ENCODE results near the gene MRPL43.

MRPL43 gene

GRCh38 chr10:100998991-100999741 lies 11.9 kb upstream of the MRPL43 start:
- Histone ChIP-seq H3K27me3 (ENCODE audit: control insufficient read depth, insufficient read depth, low read length) (no peaks in the 10 kb centered on the region), H3K4me1 (ENCODE audit: control insufficient read depth, low read depth, low read length) (peaks cover 21% of the 10 kb centered on the region), H3K4me3 (ENCODE audit: low read length) (peak overlapping the region; percentile 78), H3K36me3 (ENCODE audit: control insufficient read depth, low read depth, low read length) (peaks cover 22% of the 10 kb centered on the region), H3K9me3 (ENCODE audit: control insufficient read depth, low read depth, low read length) (no peaks in the 10 kb centered on the region), H3K9ac (ENCODE audit: low read length) (peak overlapping the region; percentile 85), H3K27ac (ENCODE audit: low read length) (peak overlapping the region; percentile 44)

- H3K9me3 ChIP-seq (ENCODE audit: control insufficient read depth, low read depth, low read length): no peaks in the 10 kb centered on the region
- peak overlapping the region; percentile 85 for H3K9ac ChIP-seq (ENCODE audit: low read length)
- no peaks in the 10 kb centered on the region for H3K27me3 ChIP-seq (ENCODE audit: control insufficient read depth, insufficient read depth, low read length)
- H3K27ac ChIP-seq (ENCODE audit: low read length): peak overlapping the region; percentile 44
- H3K36me3 ChIP-seq (ENCODE audit: control insufficient read depth, low read depth, low read length): peaks cover 23% of the 10 kb centered on the region
- peaks cover 21% of the 10 kb centered on the region for H3K4me1 ChIP-seq (ENCODE audit: control insufficient read depth, low read depth, low read length)
- H3K4me3 ChIP-seq (ENCODE audit: low read length): peak overlapping the region; percentile 78
Measured at GRCh38 chr10:100998183-100998990, 11.1 kb upstream of the MRPL43 start.

DNA sequence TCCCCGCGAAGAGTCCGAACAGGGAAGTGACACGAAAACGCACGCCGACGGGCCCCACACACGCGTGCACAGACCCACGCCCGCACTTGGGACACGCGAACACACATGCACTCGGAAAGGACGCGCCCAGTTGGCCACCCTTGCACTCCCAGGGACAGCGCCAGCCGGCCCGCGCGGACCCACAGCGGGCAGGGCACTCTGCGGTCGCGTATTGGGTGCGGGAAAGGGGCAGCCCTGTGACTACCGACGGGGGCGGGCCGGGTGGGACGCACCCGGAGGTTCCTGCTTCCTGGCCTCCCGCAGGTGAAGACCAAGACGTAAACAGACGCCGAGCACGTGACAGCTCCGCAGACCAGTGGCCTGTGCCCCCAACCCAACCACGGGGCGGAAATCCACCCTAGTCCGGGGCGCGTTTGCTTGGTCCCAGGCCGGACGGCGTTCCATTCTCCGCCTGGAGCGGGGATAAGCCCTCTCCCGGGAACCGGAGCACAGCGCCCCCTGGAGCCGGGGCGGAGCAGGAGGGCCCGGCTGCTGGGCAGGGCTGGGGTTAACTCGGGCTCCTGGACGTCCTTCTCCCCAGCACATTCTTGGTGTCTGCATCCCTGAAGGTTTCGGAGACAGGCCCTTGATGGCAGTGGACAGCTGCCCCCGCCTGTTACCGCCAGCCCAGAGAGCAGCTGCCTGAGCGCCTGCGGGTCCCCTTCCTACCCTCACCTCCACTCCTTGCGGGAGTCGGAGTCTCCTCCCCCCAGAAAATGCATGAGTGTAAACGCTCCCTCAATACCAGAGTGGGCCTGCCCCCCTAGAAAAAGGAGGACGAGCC lies 10.3 kb upstream of the MRPL43 start:
- Histone ChIP-seq H3K9ac (ENCODE audit: low read length) (peak overlapping the region; percentile 85), H3K27me3 (ENCODE audit: control insufficient read depth, insufficient read depth, low read length) (no peaks in the 10 kb centered on the region), H3K4me1 (ENCODE audit: control insufficient read depth, low read depth, low read length) (peaks cover 21% of the 10 kb centered on the region), H3K9me3 (ENCODE audit: control insufficient read depth, low read depth, low read length) (no peaks in the 10 kb centered on the region), H3K4me3 (ENCODE audit: low read length) (peak overlapping the region; percentile 78), H3K27ac (ENCODE audit: low read length) (peak overlapping the region; percentile 21), H3K36me3 (ENCODE audit: control insufficient read depth, low read depth, low read length) (peaks cover 22% of the 10 kb centered on the region)

GRCh38 chr10:100996678-100997359 lies 9.5 kb upstream of the MRPL43 start:
- H3K27me3 ChIP-seq (ENCODE audit: control insufficient read depth, insufficient read depth, low read length): no peaks in the 10 kb centered on the region
- no peaks in the 10 kb centered on the region for H3K9me3 ChIP-seq (ENCODE audit: control insufficient read depth, low read depth, low read length)
- peak overlapping the region; percentile 85 for H3K9ac ChIP-seq (ENCODE audit: low read length)
- peaks cover 21% of the 10 kb centered on the region for H3K4me1 ChIP-seq (ENCODE audit: control insufficient read depth, low read depth, low read length)
- peak overlapping the region; percentile 78 for H3K4me3 ChIP-seq (ENCODE audit: low read length)
- H3K27ac ChIP-seq (ENCODE audit: low read length): peak overlapping the region; percentile 21
- H3K36me3 ChIP-seq (ENCODE audit: control insufficient read depth, low read depth, low read length): peaks cover 21% of the 10 kb centered on the region

GRCh38 chr10:100995181-100995580 lies 7.9 kb upstream of the MRPL43 start:
- peaks cover 12% of the 10 kb centered on the region for H3K4me1 ChIP-seq (ENCODE audit: control insufficient read depth, low read depth, low read length)
- H3K4me3 ChIP-seq (ENCODE audit: low read length): no peak overlapping the region
- no peak overlapping the region for H3K27ac ChIP-seq (ENCODE audit: low read length)
- H3K9ac ChIP-seq (ENCODE audit: low read length): no peak overlapping the region
- peaks cover 35% of the 10 kb centered on the region for H3K36me3 ChIP-seq (ENCODE audit: control insufficient read depth, low read depth, low read length)
- no peaks in the 10 kb centered on the region for H3K9me3 ChIP-seq (ENCODE audit: control insufficient read depth, low read depth, low read length)
- H3K27me3 ChIP-seq (ENCODE audit: control insufficient read depth, insufficient read depth, low read length): no peaks in the 10 kb centered on the region

DNA sequence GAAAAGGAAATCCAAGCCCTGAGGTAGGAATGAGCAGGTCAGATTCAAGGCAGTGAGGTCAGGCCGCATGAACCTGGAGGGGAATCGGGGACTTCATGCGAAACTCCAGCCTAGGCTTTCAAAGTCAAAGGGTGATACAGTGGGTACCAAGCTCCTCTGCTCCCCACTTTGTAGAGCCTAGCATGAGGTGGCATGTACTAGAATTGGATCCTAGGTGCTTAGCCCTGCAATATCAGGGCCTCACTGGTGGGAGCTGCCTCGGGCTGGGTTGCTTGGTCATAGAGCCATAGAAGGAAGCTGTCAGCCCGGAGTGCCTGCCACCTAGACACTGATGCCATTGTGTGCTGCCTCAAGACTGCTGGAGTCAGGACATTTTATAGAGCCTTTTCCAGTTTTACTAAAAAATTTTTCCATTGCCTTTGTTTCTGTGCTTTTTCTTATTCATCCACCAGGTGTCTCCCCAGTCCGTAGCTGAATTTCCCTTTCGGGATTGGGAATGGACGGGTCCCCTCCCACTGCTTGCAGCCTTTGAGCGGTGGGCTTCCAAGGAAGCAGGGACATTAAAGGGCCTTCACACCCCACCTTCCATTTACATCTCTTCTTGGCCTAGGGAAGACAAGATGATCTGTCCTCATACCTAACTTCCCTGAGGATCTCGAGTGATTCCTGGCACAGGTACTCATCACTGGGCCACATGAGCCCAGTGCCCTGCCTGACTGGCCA lies 6.8 kb upstream of the MRPL43 start:
- no peak overlapping the region for H3K9ac ChIP-seq (ENCODE audit: low read length)
- peaks cover 44% of the 10 kb centered on the region for H3K36me3 ChIP-seq (ENCODE audit: control insufficient read depth, low read depth, low read length)
- no peak overlapping the region for H3K27ac ChIP-seq (ENCODE audit: low read length)

DNA sequence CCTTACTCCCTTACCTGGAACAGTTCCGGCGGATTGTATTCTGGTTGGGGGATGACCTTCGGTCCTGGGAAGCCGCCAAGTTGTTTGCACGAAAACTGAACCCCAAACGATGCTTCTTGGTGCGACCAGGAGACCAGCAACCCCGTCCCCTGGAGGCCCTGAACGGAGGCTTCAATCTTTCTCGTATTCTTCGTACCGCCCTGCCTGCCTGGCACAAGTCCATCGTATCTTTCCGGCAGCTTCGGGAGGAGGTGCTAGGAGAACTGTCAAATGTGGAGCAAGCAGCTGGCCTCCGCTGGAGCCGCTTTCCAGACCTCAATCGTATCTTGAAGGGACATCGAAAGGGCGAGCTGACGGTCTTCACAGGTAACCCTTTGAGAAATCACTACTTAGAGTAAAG lies 1.8 kb upstream of the MRPL43 start:
- H3K9ac ChIP-seq (ENCODE audit: low read length): no peak overlapping the region
- H3K27me3 ChIP-seq (ENCODE audit: control insufficient read depth, insufficient read depth, low read length): no peaks in the 10 kb centered on the region
- no peak overlapping the region for H3K4me3 ChIP-seq (ENCODE audit: low read length)
- H3K36me3 ChIP-seq (ENCODE audit: control insufficient read depth, low read depth, low read length): peaks cover 41% of the 10 kb centered on the region
- H3K4me1 ChIP-seq (ENCODE audit: control insufficient read depth, low read depth, low read length): peaks cover 4% of the 10 kb centered on the region
- H3K27ac ChIP-seq (ENCODE audit: low read length): no peak overlapping the region
- no peaks in the 10 kb centered on the region for H3K9me3 ChIP-seq (ENCODE audit: control insufficient read depth, low read depth, low read length)

More for the DNA sequence above, 6.8 kb upstream of the MRPL43 start:
- H3K4me1 ChIP-seq (ENCODE audit: control insufficient read depth, low read depth, low read length): peaks cover 12% of the 10 kb centered on the region
- H3K27me3 ChIP-seq (ENCODE audit: control insufficient read depth, insufficient read depth, low read length): no peaks in the 10 kb centered on the region
- H3K9me3 ChIP-seq (ENCODE audit: control insufficient read depth, low read depth, low read length): no peaks in the 10 kb centered on the region
- H3K4me3 ChIP-seq (ENCODE audit: low read length): no peak overlapping the region

DNA sequence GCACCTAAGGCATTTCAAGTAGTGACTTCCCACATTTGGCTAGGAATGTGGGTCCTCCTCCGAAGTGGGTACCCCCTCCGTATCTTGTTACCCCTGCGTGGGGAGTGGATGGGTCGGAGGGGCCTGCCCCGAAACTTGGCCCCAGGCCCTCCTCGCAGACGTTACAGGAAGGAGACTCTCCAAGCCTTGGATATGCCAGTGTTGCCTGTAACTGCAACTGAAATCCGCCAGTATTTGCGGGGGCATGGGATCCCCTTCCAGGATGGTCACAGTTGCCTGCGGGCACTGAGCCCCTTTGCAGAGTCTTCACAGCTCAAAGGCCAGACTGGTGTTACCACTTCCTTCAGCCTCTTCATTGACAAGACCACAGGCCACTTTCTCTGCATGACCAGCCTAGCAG lies 869 bp upstream of the MRPL43 start:
- no peaks in the 10 kb centered on the region for H3K9me3 ChIP-seq (ENCODE audit: control insufficient read depth, low read depth, low read length)
- peaks cover 4% of the 10 kb centered on the region for H3K4me1 ChIP-seq (ENCODE audit: control insufficient read depth, low read depth, low read length)
- H3K9ac ChIP-seq (ENCODE audit: low read length): peak overlapping the region; percentile 96
- H3K36me3 ChIP-seq (ENCODE audit: control insufficient read depth, low read depth, low read length): peaks cover 33% of the 10 kb centered on the region
- H3K27me3 ChIP-seq (ENCODE audit: control insufficient read depth, insufficient read depth, low read length): no peaks in the 10 kb centered on the region
- no peak overlapping the region for H3K27ac ChIP-seq (ENCODE audit: low read length)
- peak overlapping the region; percentile 99 for H3K4me3 ChIP-seq (ENCODE audit: low read length)

GRCh38 chr10:100987685-100988049 lies 370 bp upstream of the MRPL43 start:
- H3K4me3 ChIP-seq (ENCODE audit: low read length): peak overlapping the region; percentile 99
- peaks cover 4% of the 10 kb centered on the region for H3K4me1 ChIP-seq (ENCODE audit: control insufficient read depth, low read depth, low read length)
- H3K9ac ChIP-seq (ENCODE audit: low read length): peak overlapping the region; percentile 96
- H3K27me3 ChIP-seq (ENCODE audit: control insufficient read depth, insufficient read depth, low read length): no peaks in the 10 kb centered on the region
- H3K9me3 ChIP-seq (ENCODE audit: control insufficient read depth, low read depth, low read length): no peaks in the 10 kb centered on the region
- H3K27ac ChIP-seq (ENCODE audit: low read length): peak overlapping the region; percentile 73
- peaks cover 28% of the 10 kb centered on the region for H3K36me3 ChIP-seq (ENCODE audit: control insufficient read depth, low read depth, low read length)

GRCh38 chr10:100986623-100986951 lies 710 bp downstream of the MRPL43 start:
- Histone ChIP-seq H3K9me3 (ENCODE audit: control insufficient read depth, low read depth, low read length) (no peaks in the 10 kb centered on the region), H3K36me3 (ENCODE audit: control insufficient read depth, low read depth, low read length) (peaks cover 33% of the 10 kb centered on the region), H3K9ac (ENCODE audit: low read length) (peak overlapping the region; percentile 96), H3K27ac (ENCODE audit: low read length) (no peak overlapping the region), H3K4me3 (ENCODE audit: low read length) (peak overlapping the region; percentile 99), H3K4me1 (ENCODE audit: control insufficient read depth, low read depth, low read length) (peaks cover 4% of the 10 kb centered on the region), H3K27me3 (ENCODE audit: control insufficient read depth, insufficient read depth, low read length) (no peaks in the 10 kb centered on the region)

All from iPS-18a (cell line).